Esophagus (tissue), 2 donors: ENCODE measurements around the gene TXN2. TPM values are rescaled to one million over a fixed set of nuclear protein-coding genes. Genes with fewer than 3 reads are reported as not detected.

Experiments used
- H3K27ac ChIP-seq, 2 donors: one replicate each; pipeline ENCODE4 v1.5.1; 2013; ENCODE audit warnings: low read depth in 2 of 2, mild to moderate bottlenecking in 2 of 2, inconsistent platforms in 1 of 2, low read length in 1 of 2, moderate library complexity in 1 of 2
- H3K27me3 ChIP-seq, 2 donors: one replicate each; pipeline ENCODE4 v1.6.1; 2013; ENCODE audit warnings: low read length in 2 of 2, control low read depth in 1 of 2, mild to moderate bottlenecking in 1 of 2; ENCODE audit not compliant: insufficient read depth in 2 of 2, control insufficient read depth in 1 of 2
- H3K36me3 ChIP-seq, 2 donors: one replicate each; pipeline ENCODE4 v1.6.1; 2013; ENCODE audit warnings: low read length in 1 of 2; ENCODE audit not compliant: control insufficient read depth in 2 of 2, insufficient read depth in 2 of 2
- H3K4me1 ChIP-seq, 2 donors: one replicate each; pipeline ENCODE4 v1.6.1; 2013; ENCODE audit warnings: low read length in 1 of 2; ENCODE audit not compliant: control insufficient read depth in 2 of 2, insufficient read depth in 2 of 2
- H3K4me3 ChIP-seq, 2 donors: one replicate each; pipeline ENCODE4 v1.5.1; 2013; ENCODE audit warnings: low read length in 2 of 2, mild to moderate bottlenecking in 2 of 2, low read depth in 1 of 2, moderate library complexity in 1 of 2
- H3K9me3 ChIP-seq, 2 donors: one replicate each; pipeline ENCODE4 v1.6.1; 2013; ENCODE audit warnings: mild to moderate bottlenecking in 2 of 2, low read depth in 1 of 2, low read length in 1 of 2, moderate library complexity in 1 of 2; ENCODE audit not compliant: control insufficient read depth in 2 of 2, insufficient read depth in 1 of 2
- WGBS, 2 donors: extraction: QIAGEN DNeasy Blood & Tissue Kit; methylation state at CpG; one replicate each; pipeline ENCODE4 v1.1.7; 2013; 5-methylcytosine and 5-hydroxymethylcytosine counted together
- polyA plus RNA-seq, 2 donors: library from polyadenylated mRNA; stranded (reverse); fragments of 200-250 nt; gene quantifications; one replicate each; pipeline ENCODE4 v1.2.3, GENCODE V29; 2013
- donor health status: healthy with polysubstance abuse.
- donor health status: Bipolar disorder and iron deficiency.

TXN2 gene
- polyA plus RNA-seq, 2 donors, result 53.5 to 81.8 TPM

GRCh38 chr22:36469094-36469710, 12.2 kb downstream of the TXN2 start:
- no peaks in the 10 kb centered on the region for H3K9me3 ChIP-seq
- WGBS, 2 donors, result 79 to 80% methylated on average over 14 of the region's 14 CpGs
- H3K27me3 ChIP-seq, result no peaks in the 10 kb centered on the region
- peak overlapping the region in 1 of 2 donors; percentile 62 for H3K27ac ChIP-seq
- peaks cover 6 to 21% of the 10 kb centered on the region in 2 donors for H3K4me1 ChIP-seq
- H3K4me3 ChIP-seq, result no peak overlapping the region
- H3K36me3 ChIP-seq, result peaks cover 0 to 25% of the 10 kb centered on the region in 2 donors

DNA sequence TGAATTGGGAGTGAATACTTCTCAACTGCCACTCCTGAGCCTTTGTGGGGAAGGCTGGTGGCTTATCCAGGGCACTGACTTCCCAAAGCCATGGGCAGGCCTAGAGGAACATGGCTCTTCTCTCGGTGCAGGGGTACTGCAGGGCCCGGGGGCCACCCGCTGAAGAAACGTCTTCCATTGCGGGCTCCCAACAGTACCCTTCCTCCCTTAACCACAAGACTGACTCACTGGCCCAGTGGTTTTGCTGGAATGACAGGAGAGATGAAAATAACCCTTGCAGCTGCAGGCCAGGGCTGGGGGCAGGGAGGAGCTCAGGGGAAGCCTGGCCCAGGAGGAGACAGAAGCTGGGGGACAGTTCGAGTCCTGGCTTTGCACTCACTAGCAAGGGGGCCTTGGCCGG, 13.5 kb downstream of the TXN2 start:
- peaks cover 0 to 17% of the 10 kb centered on the region in 2 donors for H3K36me3 ChIP-seq
- H3K4me1 ChIP-seq, result peaks cover 6 to 21% of the 10 kb centered on the region in 2 donors
- H3K27me3 ChIP-seq, result no peaks in the 10 kb centered on the region
- no peak overlapping the region for H3K4me3 ChIP-seq
- H3K9me3 ChIP-seq, result no peaks in the 10 kb centered on the region
- H3K27ac ChIP-seq, result peak overlapping the region; percentile 15 to 95
- WGBS, 2 donors, result 72 to 78% methylated on average over 7 of the region's 7 CpGs

DNA sequence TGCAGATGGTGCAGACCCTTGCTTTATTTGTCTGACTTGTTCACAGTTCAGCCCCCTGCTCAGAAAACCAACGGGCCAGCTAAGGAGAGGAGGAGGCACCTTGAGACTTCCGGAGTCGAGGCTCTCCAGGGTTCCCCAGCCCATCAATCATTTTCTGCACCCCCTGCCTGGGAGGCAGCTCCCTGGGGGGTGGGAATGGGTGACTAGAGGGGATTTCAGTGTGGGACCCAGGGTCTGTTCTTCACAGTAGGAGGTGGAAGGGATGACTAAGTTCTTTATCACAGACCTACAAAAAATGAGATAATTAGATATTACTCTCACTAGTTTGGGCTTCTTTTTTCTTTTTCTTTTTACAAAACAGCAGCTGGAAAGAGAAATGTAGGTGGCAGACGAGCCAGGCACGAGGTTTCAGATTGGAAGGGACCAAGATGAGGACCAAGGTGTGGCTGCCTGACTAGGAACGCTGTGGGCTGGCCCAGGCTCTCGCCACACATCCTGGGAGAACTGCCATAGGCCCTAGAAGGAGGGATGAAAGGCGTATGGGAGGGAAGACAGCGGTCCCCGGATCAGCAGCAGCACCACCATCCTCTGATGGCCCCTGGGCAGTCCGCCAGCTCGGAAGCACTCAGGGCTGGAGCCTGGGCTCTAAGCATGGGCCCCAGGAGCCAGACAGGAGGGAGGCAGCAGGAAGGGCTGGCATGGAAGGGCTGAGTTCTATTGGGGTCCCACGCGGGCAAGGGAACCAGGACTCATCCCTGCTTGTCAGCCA, 14.2 kb downstream of the TXN2 start:
- no peak overlapping the region for H3K4me3 ChIP-seq
- H3K27ac ChIP-seq, result peak overlapping the region; percentile 15 to 95
- WGBS, 2 donors, result 66 to 67% methylated on average over 14 of the region's 14 CpGs
- peaks cover 0 to 13% of the 10 kb centered on the region in 2 donors for H3K36me3 ChIP-seq
- peaks cover 6 to 22% of the 10 kb centered on the region in 2 donors for H3K4me1 ChIP-seq
- no peaks in the 10 kb centered on the region for H3K9me3 ChIP-seq
- H3K27me3 ChIP-seq, result no peaks in the 10 kb centered on the region

- Histone ChIP-seq H3K27ac (peak overlapping the region; percentile 86 to 95), H3K4me1 (peaks cover 6 to 27% of the 10 kb centered on the region in 2 donors), H3K27me3 (no peaks in the 10 kb centered on the region), H3K4me3 (no peak overlapping the region), H3K36me3 (peaks cover 0 to 11% of the 10 kb centered on the region in 2 donors), H3K9me3 (no peaks in the 10 kb centered on the region)
- 76 to 81% methylated on average over 7 of the region's 7 CpGs for WGBS, 2 donors
Measured at GRCh38 chr22:36466258-36466657, 15.2 kb downstream of the TXN2 start.

DNA sequence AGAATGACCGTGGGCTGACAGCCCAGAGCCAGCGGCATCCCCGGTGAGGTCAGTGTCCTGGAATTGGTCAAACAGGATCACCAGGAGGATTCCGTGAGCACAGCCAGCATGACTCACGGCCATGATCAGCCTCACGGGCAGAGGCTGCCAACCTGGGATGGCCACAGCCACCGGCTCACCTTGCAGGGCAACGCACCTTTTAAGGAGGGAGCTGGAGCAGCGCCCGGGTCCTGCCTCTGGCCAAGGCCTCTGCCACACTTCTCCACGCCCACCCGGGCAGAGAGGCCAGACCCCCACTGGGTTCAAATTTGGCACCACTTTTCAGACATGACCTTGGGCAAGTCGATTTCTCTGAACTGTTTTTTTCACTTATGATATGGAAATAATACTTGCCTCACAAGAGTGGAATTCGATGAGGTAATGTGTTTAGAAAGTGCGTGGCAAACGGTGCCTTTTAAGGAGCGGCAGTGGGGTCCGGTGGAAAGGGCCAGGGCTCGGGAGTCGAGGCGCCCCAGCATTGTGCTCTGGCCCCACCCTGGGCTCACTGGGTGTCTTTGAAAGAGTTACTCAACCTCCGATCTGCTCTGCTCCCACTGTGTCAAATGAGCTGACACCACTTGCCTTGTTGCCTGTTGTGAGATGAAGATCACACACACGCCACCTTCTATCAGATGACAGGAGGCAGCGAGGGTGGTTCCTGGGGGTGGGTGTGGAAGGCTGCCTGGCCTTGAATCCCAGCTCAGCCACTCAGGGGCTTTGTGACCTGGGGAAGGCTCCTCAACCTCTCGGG, 16.0 kb downstream of the TXN2 start:
- Histone ChIP-seq H3K36me3 (peaks cover 0 to 9% of the 10 kb centered on the region in 2 donors), H3K4me1 (peaks cover 6 to 25% of the 10 kb centered on the region in 2 donors), H3K27ac (peak overlapping the region; percentile 86 to 95), H3K4me3 (no peak overlapping the region), H3K27me3 (no peaks in the 10 kb centered on the region), H3K9me3 (no peaks in the 10 kb centered on the region)
- WGBS, 2 donors, result 29 to 30% methylated on average over 25 of the region's 25 CpGs

- Histone ChIP-seq H3K4me1 (peaks cover 6 to 23% of the 10 kb centered on the region in 2 donors), H3K4me3 (no peak overlapping the region), H3K27ac (peak overlapping the region; percentile 86 to 95), H3K36me3 (peaks cover 0 to 9% of the 10 kb centered on the region in 2 donors), H3K9me3 (no peaks in the 10 kb centered on the region), H3K27me3 (no peaks in the 10 kb centered on the region)
- 66 to 72% methylated on average over 20 of the region's 20 CpGs for WGBS, 2 donors
Measured at GRCh38 chr22:36464715-36465231, 16.7 kb downstream of the TXN2 start.

DNA sequence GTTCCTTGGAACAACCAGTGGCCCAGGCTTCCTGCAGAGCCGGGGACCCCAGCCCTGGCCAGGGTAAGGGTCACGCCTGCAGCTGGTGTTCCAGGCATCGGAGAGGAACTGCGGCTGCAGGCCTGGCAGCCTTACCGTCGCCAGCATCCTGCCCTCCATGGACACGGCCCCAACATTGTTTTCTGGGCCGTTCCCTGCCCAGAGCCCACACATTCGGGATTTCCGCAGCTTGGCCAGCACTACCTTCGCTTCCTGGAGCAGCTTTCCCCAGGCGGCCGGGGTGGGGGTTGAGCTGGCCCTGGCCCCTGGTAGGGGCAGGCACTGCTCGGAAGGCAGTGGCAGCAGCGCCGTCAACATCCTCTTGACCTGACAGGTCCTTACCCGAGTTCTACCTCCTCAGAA, 17.7 kb downstream of the TXN2 start:
- no peaks in the 10 kb centered on the region for H3K9me3 ChIP-seq
- 72 to 78% methylated on average over 17 of the region's 17 CpGs for WGBS, 2 donors
- peaks cover 0 to 9% of the 10 kb centered on the region in 2 donors for H3K36me3 ChIP-seq
- peaks cover 6 to 23% of the 10 kb centered on the region in 2 donors for H3K4me1 ChIP-seq
- no peak overlapping the region for H3K4me3 ChIP-seq
- peak overlapping the region; percentile 52 to 67 for H3K27ac ChIP-seq
- H3K27me3 ChIP-seq, result no peaks in the 10 kb centered on the region

DNA sequence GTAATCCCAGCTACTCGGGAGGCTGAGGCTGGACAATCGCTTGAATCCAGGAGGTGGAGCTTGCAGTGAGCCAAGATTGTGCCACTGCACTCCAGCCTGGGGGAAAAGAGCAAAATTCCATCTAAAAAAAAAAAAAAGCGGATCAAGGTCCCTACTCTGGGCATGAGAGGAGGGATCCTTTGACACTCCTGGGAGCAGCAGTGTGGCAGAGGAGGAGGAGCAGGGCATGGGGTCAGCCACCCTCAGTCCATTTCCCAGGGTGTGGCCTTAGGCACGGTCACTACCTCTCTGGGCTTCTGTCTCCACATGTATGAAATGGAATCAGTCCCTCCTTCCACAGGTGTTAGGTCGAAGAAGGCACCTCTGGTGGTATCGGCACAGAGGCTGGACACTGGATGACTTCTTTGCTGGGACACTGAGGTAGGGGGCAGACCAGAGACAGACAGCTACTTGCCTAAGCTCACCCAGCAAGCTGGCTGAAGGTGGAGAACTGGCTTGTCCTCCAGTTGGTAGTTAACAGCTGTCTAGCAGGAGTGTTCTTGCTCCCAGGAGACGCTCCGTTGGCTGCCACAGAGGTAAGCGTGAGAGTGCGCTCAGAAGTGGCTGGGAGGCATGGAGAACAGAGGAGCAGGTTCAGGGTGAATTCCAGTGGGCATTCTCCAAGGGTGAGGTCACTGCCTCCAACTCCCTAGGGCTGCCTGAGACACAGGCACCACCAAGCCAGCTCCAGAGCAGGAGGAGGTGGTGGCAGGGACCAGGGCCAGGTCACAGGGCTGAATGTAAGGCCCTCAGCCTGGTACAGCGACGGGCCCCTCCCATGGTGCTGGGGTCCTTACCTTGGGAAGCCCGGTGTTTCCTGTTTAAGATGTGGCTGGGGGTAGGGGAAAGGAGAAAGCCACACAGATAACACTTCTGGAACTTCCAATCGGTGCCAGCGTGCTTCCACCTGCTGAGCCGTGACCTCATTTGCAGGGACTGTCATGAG, 19.5 kb downstream of the TXN2 start:
- WGBS, 2 donors, result 59 to 68% methylated on average over 16 of the region's 16 CpGs
- H3K27ac ChIP-seq, result peak overlapping the region; percentile 28 to 47

More for the DNA sequence above, 19.5 kb downstream of the TXN2 start:
- peaks cover 0 to 5% of the 10 kb centered on the region in 2 donors for H3K36me3 ChIP-seq
- H3K9me3 ChIP-seq, result no peaks in the 10 kb centered on the region
- peaks cover 4 to 23% of the 10 kb centered on the region in 2 donors for H3K4me1 ChIP-seq
- H3K27me3 ChIP-seq, result no peaks in the 10 kb centered on the region
- no peak overlapping the region for H3K4me3 ChIP-seq
